Nephron progenitor cell (in vitro differentiated cells): ENCODE data around the gene RNF186.

Experiments used
- DNase-seq: peaks from one replicate; pipeline ENCODE4 v3.0.0; 2021
- H3K27ac Mint-ChIP-seq: 2 replicates; pipeline ENCODE4 v1.8.0; 2021; ENCODE audit warnings: mild to moderate bottlenecking, moderate library complexity, mixed read lengths
- H3K27me3 Mint-ChIP-seq: 2 replicates; pipeline ENCODE4 v1.8.0; 2021; ENCODE audit warnings: mild to moderate bottlenecking, low read depth, mixed read lengths; ENCODE audit not compliant: poor library complexity
- H3K36me3 Mint-ChIP-seq: 2 replicates; pipeline ENCODE4 v1.8.0; 2021; ENCODE audit warnings: low read depth, mixed read lengths
- H3K4me1 Mint-ChIP-seq: 2 replicates; pipeline ENCODE4 v1.8.0; 2021; ENCODE audit warnings: mixed read lengths
- H3K4me3 Mint-ChIP-seq: 2 replicates; pipeline ENCODE4 v1.8.0; 2021; ENCODE audit warnings: mild to moderate bottlenecking, moderate library complexity, mixed read lengths
- H3K9me3 Mint-ChIP-seq: 2 replicates; pipeline ENCODE4 v1.8.0; 2021; ENCODE audit warnings: mild to moderate bottlenecking, moderate library complexity, mixed read lengths
- CTCF ChIP-seq: fragments of 200-600 bp; sonication (generic); IDR thresholded peaks from 2 replicates; pipeline ENCODE4 v1.5.0; 2021; ENCODE audit warnings: antibody characterized with exemption

The RNF186 gene

GRCh38 chr1:19802269-19802668, 12.8 kb downstream of the RNF186 start:
- H3K9me3 Mint-ChIP-seq = no peaks in the 10 kb centered on the region
- no peak for TF ChIP-seq CTCF
- no peak for DNase-seq
- no peak overlapping the region for H3K4me3 Mint-ChIP-seq
- no peak overlapping the region for H3K27ac Mint-ChIP-seq
- H3K4me1 Mint-ChIP-seq = peaks cover 39% of the 10 kb centered on the region
- H3K27me3 Mint-ChIP-seq = peaks cover 59% of the 10 kb centered on the region
- no peaks in the 10 kb centered on the region for H3K36me3 Mint-ChIP-seq

GRCh38 chr1:19800076-19800804, 14.8 kb downstream of the RNF186 start:
- Mint-ChIP-seq H3K4me1 (peaks cover 42% of the 10 kb centered on the region), H3K9me3 (no peaks in the 10 kb centered on the region), H3K4me3 (peak overlapping the region; percentile 82), H3K27me3 (peaks cover 60% of the 10 kb centered on the region), H3K36me3 (no peaks in the 10 kb centered on the region), H3K27ac (no peak overlapping the region)
- DNase-seq = no peak
- TF ChIP-seq CTCF = no peak

- Mint-ChIP-seq H3K27ac (no peak within 1 kb of the TSS), H3K4me3 (peak within 1 kb of the TSS; percentile 82), H3K27me3 (peaks cover 56% of the 10 kb centered on the region), H3K4me1 (peaks cover 42% of the 10 kb centered on the region), H3K36me3 (no peaks in the 10 kb centered on the region), H3K9me3 (no peaks in the 10 kb centered on the region)
- DNase-seq = peak; percentile 52
- TF ChIP-seq CTCF = peak; percentile 11
Measured at GRCh38 chr1:19799230-19800075, 15.6 kb downstream of the RNF186 start, which contains the start of gene TMCO4. Gene TMCO4 (minus strand): TSS chr1:19799916. CDS start chr1:19780758, 19,158 bp downstream.

- Mint-ChIP-seq H3K36me3 (no peaks in the 10 kb centered on the region), H3K27ac (no peak overlapping the region), H3K9me3 (no peaks in the 10 kb centered on the region), H3K4me1 (peaks cover 48% of the 10 kb centered on the region), H3K27me3 (peaks cover 52% of the 10 kb centered on the region), H3K4me3 (peak overlapping the region; percentile 72)
- TF ChIP-seq CTCF = no peak
- no peak for DNase-seq
Measured at GRCh38 chr1:19798486-19799229, 16.4 kb downstream of the RNF186 start.

- Mint-ChIP-seq H3K27ac (no peak overlapping the region), H3K4me3 (peak overlapping the region; percentile 16), H3K4me1 (peaks cover 48% of the 10 kb centered on the region), H3K36me3 (no peaks in the 10 kb centered on the region), H3K27me3 (peaks cover 50% of the 10 kb centered on the region), H3K9me3 (no peaks in the 10 kb centered on the region)
- TF ChIP-seq CTCF = no peak
- DNase-seq = no peak
Measured at GRCh38 chr1:19797827-19798226, 17.3 kb downstream of the RNF186 start.
